Kidney epithelial cell (primary cell): ENCODE measurements around the gene HIBADH. TPM values are rescaled to one million over a fixed set of nuclear protein-coding genes. Genes with fewer than 3 reads are reported as not detected.

Experiments used
- DNase-seq: peaks from one replicate; pipeline ENCODE4 v3.0.0-alpha.2; 2010; ENCODE audit warnings: low read depth
- H3K27me3 ChIP-seq: 2 replicates; pipeline ENCODE4 v1.6.0; 2011; ENCODE audit warnings: low read length; ENCODE audit not compliant: control insufficient read depth, insufficient read depth
- H3K36me3 ChIP-seq: 2 replicates; pipeline ENCODE4 v1.5.1; 2011; ENCODE audit warnings: low read length; ENCODE audit not compliant: control insufficient read depth, insufficient read depth
- H3K4me3 ChIP-seq: 2 replicates; pipeline ENCODE4 v1.5.1; 2011; ENCODE audit warnings: low read depth, mild to moderate bottlenecking, control low read depth, low read length
- total RNA-seq: library from RNA; depleted of rRNA; stranded (reverse); fragments of >200 nt; gene quantifications from 2 replicates; pipeline ENCODE4 v1.2.3, GENCODE V29; 2015
- TF ChIP-seq, protein P1 (sequence below): IDR thresholded peaks from 2 replicates; pipeline ENCODE4 v1.5.1; 2011; ENCODE audit warnings: mild to moderate bottlenecking, moderate library complexity, low read length, control low read depth, inconsistent platforms; ENCODE audit not compliant: insufficient read depth, poor library complexity, severe bottlenecking

HIBADH gene
- total RNA-seq, 1 donor from 2014 or later, result 44.3 TPM

DNA sequence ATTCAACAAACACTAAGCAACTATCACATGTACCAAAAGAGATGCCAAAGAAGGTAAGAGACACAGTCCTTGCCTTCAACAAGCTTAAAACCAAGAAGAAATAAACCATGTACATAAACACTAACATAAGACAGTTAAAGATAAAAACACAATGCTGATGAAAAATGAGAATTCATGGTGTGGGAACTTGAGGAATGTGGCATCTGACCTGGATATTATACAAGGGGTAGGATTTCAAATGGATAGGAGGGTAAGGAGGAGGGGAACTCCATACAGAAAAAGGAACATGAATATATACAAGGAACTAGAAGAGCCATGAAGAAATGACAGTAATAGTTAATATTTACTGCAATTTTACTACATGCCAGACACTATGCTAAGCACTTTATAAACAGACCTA lies 11.0 kb downstream of the HIBADH start:
- H3K36me3 ChIP-seq, result no peaks in the 10 kb centered on the region
- no peak overlapping the region for H3K4me3 ChIP-seq
- DNase-seq, result no peak
- TF ChIP-seq, protein P1, sequence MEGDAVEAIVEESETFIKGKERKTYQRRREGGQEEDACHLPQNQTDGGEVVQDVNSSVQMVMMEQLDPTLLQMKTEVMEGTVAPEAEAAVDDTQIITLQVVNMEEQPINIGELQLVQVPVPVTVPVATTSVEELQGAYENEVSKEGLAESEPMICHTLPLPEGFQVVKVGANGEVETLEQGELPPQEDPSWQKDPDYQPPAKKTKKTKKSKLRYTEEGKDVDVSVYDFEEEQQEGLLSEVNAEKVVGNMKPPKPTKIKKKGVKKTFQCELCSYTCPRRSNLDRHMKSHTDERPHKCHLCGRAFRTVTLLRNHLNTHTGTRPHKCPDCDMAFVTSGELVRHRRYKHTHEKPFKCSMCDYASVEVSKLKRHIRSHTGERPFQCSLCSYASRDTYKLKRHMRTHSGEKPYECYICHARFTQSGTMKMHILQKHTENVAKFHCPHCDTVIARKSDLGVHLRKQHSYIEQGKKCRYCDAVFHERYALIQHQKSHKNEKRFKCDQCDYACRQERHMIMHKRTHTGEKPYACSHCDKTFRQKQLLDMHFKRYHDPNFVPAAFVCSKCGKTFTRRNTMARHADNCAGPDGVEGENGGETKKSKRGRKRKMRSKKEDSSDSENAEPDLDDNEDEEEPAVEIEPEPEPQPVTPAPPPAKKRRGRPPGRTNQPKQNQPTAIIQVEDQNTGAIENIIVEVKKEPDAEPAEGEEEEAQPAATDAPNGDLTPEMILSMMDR, result no peak
- H3K27me3 ChIP-seq, result no peaks in the 10 kb centered on the region

- H3K36me3 ChIP-seq, result no peaks in the 10 kb centered on the region
- H3K4me3 ChIP-seq, result no peak overlapping the region
Measured at GRCh38 chr7:27650283-27650682, 12.4 kb downstream of the HIBADH start.

GRCh38 chr7:27647489-27647888 lies 15.2 kb downstream of the HIBADH start:
- Histone ChIP-seq H3K4me3 (no peak overlapping the region), H3K36me3 (no peaks in the 10 kb centered on the region), H3K27me3 (no peaks in the 10 kb centered on the region)
- TF ChIP-seq, protein P1, result no peak
- DNase-seq, result no peak

More at GRCh38 chr7:27650283-27650682, 12.4 kb downstream of the HIBADH start:
- no peaks in the 10 kb centered on the region for H3K27me3 ChIP-seq
- TF ChIP-seq, protein P1, result no peak
- DNase-seq, result no peak

- no peak overlapping the region for H3K4me3 ChIP-seq
- no peaks in the 10 kb centered on the region for H3K27me3 ChIP-seq
- no peaks in the 10 kb centered on the region for H3K36me3 ChIP-seq
- peak; percentile 58 for DNase-seq
- TF ChIP-seq, protein P1, result no peak
Measured at GRCh38 chr7:27647046-27647445, 15.6 kb downstream of the HIBADH start.

DNA sequence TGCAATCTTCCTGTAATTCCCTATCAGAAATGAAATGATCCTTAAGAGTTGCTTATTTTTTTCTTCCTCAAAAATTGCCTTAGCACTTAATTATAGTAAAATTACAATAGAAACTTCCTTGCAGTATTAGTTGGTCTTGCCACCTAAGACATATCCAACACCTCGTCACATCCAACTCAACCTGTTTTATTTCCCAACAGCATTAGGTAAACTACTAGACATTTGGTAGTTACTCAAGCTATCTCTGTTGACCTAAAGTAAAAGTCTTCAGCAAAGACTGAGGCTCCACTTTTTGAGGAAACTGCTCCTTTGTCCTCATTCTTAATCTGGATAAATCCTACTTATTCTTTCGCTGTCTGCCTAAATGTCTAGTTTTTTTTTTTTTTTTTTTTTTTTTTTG lies 20.4 kb downstream of the HIBADH start:
- Histone ChIP-seq H3K27me3 (no peaks in the 10 kb centered on the region), H3K36me3 (no peaks in the 10 kb centered on the region), H3K4me3 (no peak overlapping the region)
- TF ChIP-seq, protein P1, result no peak
- no peak for DNase-seq

DNA sequence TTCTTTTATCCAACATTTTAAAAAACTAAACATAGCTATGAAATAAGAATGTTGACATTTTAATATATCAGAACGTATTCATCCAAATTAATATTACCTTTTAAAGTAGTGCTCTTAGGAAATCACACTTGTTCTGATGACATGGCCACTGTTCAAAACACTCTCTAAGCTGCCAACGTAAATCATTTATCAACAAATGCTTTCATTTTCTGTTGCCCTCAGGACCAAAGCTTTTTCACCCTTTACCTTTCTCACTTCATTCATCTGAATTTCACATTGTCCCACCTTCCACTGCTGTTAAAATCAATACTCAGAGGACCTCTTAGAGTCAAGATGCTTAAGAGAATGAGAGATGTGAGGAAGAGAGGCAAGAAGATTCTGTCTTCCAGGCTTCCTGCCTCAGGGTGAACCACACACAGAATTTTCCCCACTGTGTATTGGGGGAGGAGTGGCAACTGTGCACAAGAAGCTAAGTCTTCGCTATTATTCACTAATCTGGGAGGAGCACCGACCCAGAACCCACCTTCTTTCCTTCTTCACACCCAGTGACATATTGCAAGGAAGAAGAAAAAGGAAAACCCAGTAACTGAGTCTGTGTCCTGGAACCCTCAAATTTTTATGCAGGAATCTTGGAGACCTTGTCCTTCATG lies 21.0 kb downstream of the HIBADH start:
- no peaks in the 10 kb centered on the region for H3K27me3 ChIP-seq
- no peak for DNase-seq
- TF ChIP-seq, protein P1, result no peak
- no peaks in the 10 kb centered on the region for H3K36me3 ChIP-seq
- H3K4me3 ChIP-seq, result no peak overlapping the region
